Mucosa of rectum (tissue), 2 donors: ENCODE results near the gene LIMS2.

ENCODE experiments used
- H3K27ac ChIP-seq, 2 donors: one replicate each; pipeline ENCODE4 v1.7.0; 2013; ENCODE audit warnings: inconsistent platforms in 2 of 2, low read depth in 2 of 2, low read length in 2 of 2
- H3K27me3 ChIP-seq, 2 donors: one replicate each; pipeline ENCODE4 v1.7.0; 2013; ENCODE audit warnings: low read length in 2 of 2; ENCODE audit not compliant: control insufficient read depth in 2 of 2, insufficient read depth in 2 of 2
- H3K36me3 ChIP-seq, 2 donors: one replicate each; pipeline ENCODE4 v1.7.0; 2013; ENCODE audit warnings: low read length in 2 of 2; ENCODE audit not compliant: control insufficient read depth in 2 of 2, insufficient read depth in 2 of 2
- H3K4me1 ChIP-seq, 2 donors: one replicate each; pipeline ENCODE4 v1.7.0; 2013; ENCODE audit warnings: low read length in 2 of 2, mild to moderate bottlenecking in 1 of 2; ENCODE audit not compliant: control insufficient read depth in 2 of 2, insufficient read depth in 2 of 2
- H3K4me3 ChIP-seq, 2 donors: one replicate each; pipeline ENCODE4 v1.7.0; 2013; ENCODE audit warnings: low read length in 2 of 2
- H3K9ac ChIP-seq, 2 donors: one replicate each; pipeline ENCODE4 v1.7.0; 2013; ENCODE audit warnings: low read length in 2 of 2, low read depth in 1 of 2, mild to moderate bottlenecking in 1 of 2
- H3K9me3 ChIP-seq, 2 donors: one replicate each; pipeline ENCODE4 v1.7.0; 2013; ENCODE audit warnings: low read length in 2 of 2; ENCODE audit not compliant: control insufficient read depth in 2 of 2
- donor health status: healthy.
- donor health status: Normal muscosa, but diverticular disease.

LIMS2 gene

GRCh38 chr2:127657232-127657595 is 18.1 kb downstream of the LIMS2 start:
- H3K4me1 ChIP-seq, result peaks cover 3 to 7% of the 10 kb centered on the region in 2 donors
- H3K27me3 ChIP-seq, result peaks cover 0 to 2% of the 10 kb centered on the region in 2 donors
- H3K36me3 ChIP-seq, result no peaks in the 10 kb centered on the region

DNA sequence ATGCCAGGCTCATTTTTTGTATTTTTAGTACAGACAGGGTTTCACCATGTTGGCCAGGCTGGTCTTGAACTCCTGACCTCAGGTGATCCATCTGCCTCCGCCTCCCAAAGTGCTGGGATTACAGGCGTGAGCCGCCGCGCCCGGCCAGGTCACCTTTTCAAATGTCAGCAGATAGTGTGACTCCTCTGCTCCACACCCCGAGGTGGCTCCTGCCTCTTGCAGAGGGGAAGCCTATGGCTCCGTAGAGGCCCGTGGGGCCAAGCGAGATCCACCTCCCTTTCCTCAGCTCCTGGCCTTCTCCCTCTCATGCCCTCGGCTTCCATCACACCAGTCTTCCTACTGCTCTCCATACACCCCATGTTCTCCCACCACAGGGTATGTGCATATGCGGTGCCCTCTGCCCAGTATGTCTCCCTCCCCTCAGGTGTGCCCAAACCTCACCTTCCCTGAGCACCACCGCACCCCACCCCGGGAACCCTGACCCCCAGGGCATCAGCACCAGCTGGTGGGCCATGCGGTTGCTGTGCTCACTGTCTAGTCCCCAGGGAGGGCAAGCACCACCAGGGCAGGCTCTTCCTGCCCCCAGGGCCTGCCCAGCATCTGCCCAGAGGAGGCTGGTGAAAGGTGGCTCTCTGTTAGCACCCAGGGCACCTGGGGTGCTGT is 18.6 kb downstream of the LIMS2 start:
- peak overlapping the region in 1 of 2 donors; percentile 52 for H3K27ac ChIP-seq
- no peaks in the 10 kb centered on the region for H3K36me3 ChIP-seq
- H3K9ac ChIP-seq, result no peak overlapping the region
- peaks cover 0 to 5% of the 10 kb centered on the region in 2 donors for H3K4me1 ChIP-seq
- no peaks in the 10 kb centered on the region for H3K9me3 ChIP-seq
- no peak overlapping the region for H3K4me3 ChIP-seq
- no peaks in the 10 kb centered on the region for H3K27me3 ChIP-seq

More at GRCh38 chr2:127657232-127657595, 18.1 kb downstream of the LIMS2 start:
- Histone ChIP-seq H3K9me3 (no peaks in the 10 kb centered on the region), H3K27ac (peak overlapping the region in 1 of 2 donors; percentile 52), H3K4me3 (no peak overlapping the region), H3K9ac (no peak overlapping the region)

DNA sequence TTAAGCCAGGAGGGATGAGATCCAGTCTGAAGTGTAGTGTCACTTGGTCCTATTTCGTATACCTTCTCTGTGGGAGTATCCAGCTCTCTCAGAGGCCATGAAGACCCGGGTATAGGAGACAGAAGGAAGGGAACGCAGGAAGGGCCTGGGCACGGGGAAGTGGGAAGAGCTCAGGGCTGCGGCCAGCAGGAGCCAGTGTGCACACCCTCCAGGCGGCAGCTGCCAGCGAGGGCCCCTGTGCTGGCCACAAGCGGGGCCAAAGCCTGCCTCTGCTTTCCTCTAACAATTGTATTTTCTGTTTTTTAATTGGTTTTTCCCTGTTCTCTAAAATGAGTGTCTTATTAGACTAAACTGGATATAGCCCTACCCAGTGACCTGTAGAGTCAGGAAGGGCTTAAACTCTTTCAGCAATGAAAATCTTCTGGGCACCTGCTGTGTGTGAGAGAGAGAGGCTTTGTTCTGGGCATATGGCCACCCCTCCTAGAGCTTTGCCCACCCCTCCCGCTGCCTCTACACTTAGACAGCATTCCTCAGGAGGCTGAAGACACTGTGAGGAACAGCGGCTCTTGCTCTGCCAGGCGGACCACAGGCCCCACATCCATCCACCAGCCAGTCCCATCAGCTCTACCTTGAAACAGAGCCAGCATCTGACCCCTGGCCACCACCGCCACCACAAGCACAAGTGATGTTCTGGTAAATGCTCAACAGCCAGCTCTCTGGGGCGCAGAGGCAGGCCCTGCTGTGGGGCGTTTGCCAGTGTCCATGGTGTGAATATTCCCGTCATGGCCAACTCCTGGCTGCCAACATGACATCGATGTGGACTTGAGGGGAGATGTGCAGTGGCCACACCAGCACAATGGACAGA is 19.9 kb downstream of the LIMS2 start:
- no peaks in the 10 kb centered on the region for H3K27me3 ChIP-seq
- peaks cover 0 to 7% of the 10 kb centered on the region in 2 donors for H3K4me1 ChIP-seq
- no peaks in the 10 kb centered on the region for H3K9me3 ChIP-seq
- H3K9ac ChIP-seq, result no peak overlapping the region
- H3K36me3 ChIP-seq, result no peaks in the 10 kb centered on the region
- H3K4me3 ChIP-seq, result no peak overlapping the region
- peak overlapping the region in 1 of 2 donors; percentile 54 for H3K27ac ChIP-seq

- Histone ChIP-seq H3K9ac (no peak overlapping the region), H3K4me3 (no peak overlapping the region), H3K36me3 (no peaks in the 10 kb centered on the region), H3K4me1 (peaks cover 0 to 7% of the 10 kb centered on the region in 2 donors), H3K27ac (peak overlapping the region in 1 of 2 donors; percentile 54), H3K27me3 (no peaks in the 10 kb centered on the region), H3K9me3 (no peaks in the 10 kb centered on the region)
Measured at GRCh38 chr2:127654838-127655175, 20.5 kb downstream of the LIMS2 start.

DNA sequence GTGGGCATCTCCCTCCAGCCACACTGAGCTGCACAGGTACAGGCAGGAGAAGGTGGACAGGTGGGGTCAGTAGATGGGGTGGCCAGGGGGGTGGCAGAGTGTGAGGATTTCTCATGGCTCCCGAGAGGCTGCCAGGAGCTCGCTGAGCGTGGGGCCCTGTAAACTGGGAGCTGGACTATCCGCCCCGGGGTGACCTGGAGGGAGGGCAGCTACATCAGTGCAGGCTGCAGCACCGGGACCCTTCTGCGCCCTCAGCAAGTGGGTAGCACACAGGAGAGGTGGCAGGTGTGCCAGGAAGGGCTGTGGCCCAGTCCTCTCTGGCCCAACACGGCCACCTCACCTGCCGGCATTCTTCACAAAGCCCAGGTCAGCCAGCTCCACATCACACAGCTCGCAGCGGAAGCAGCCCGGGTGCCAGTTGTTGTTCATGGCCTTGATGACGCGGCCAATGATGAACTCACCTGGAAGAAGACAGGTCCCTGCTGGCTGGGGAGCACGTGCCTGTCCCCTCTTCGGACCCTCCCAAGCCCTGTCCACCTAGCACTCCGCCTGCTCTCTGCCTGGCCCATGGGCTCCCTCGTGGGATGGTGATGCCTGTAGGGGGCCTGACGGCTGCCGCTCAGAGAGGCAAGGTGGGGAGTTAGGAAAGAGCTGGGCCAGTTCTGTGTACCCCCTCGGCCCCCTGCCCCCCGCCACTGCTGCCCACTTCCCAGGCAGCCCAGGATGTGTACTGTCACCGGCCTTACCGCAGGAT is 21.1 kb downstream of the LIMS2 start:
- H3K4me1 ChIP-seq, result peaks cover 0 to 11% of the 10 kb centered on the region in 2 donors
- peak overlapping the region in 1 of 2 donors; percentile 59 for H3K27ac ChIP-seq
- no peak overlapping the region for H3K4me3 ChIP-seq
- no peaks in the 10 kb centered on the region for H3K27me3 ChIP-seq
- H3K9me3 ChIP-seq, result no peaks in the 10 kb centered on the region
- no peaks in the 10 kb centered on the region for H3K36me3 ChIP-seq
- no peak overlapping the region for H3K9ac ChIP-seq

- Histone ChIP-seq H3K27ac (peak overlapping the region in 1 of 2 donors; percentile 59), H3K4me3 (no peak overlapping the region), H3K36me3 (no peaks in the 10 kb centered on the region), H3K4me1 (peaks cover 0 to 13% of the 10 kb centered on the region in 2 donors), H3K27me3 (no peaks in the 10 kb centered on the region), H3K9me3 (no peaks in the 10 kb centered on the region), H3K9ac (no peak overlapping the region)
Measured at GRCh38 chr2:127653421-127654083, 21.8 kb downstream of the LIMS2 start.

- Histone ChIP-seq H3K9ac (no peak overlapping the region), H3K27ac (peak overlapping the region; percentile 2 to 59), H3K4me1 (peaks cover 0 to 13% of the 10 kb centered on the region in 2 donors), H3K36me3 (no peaks in the 10 kb centered on the region), H3K9me3 (no peaks in the 10 kb centered on the region), H3K27me3 (no peaks in the 10 kb centered on the region), H3K4me3 (no peak overlapping the region)
Measured at GRCh38 chr2:127652786-127653357, 22.5 kb downstream of the LIMS2 start.

- Histone ChIP-seq H3K4me1 (peaks cover 0 to 13% of the 10 kb centered on the region in 2 donors), H3K9ac (no peak overlapping the region), H3K36me3 (no peaks in the 10 kb centered on the region)
Measured at GRCh38 chr2:127651971-127652550, 23.3 kb downstream of the LIMS2 start.

GRCh38 chr2:127651381-127651809 is 23.9 kb downstream of the LIMS2 start:
- H3K27ac ChIP-seq, result peak overlapping the region; percentile 3 to 52
- no peaks in the 10 kb centered on the region for H3K27me3 ChIP-seq
- peaks cover 0 to 13% of the 10 kb centered on the region in 2 donors for H3K4me1 ChIP-seq
- no peaks in the 10 kb centered on the region for H3K36me3 ChIP-seq
- no peaks in the 10 kb centered on the region for H3K9me3 ChIP-seq
- no peak overlapping the region for H3K9ac ChIP-seq
- H3K4me3 ChIP-seq, result no peak overlapping the region

More at GRCh38 chr2:127651971-127652550, 23.3 kb downstream of the LIMS2 start:
- Histone ChIP-seq H3K27me3 (no peaks in the 10 kb centered on the region), H3K27ac (peak overlapping the region in 1 of 2 donors; percentile 59), H3K9me3 (no peaks in the 10 kb centered on the region), H3K4me3 (no peak overlapping the region)
